ENCODE data around the gene NCK2.
"Not testable (repeated sequence)": the region's sequence is repeated elsewhere in the genome, so short reads cannot be mapped to it uniquely, and the experiment has no call there.

Gene NCK2

DNA sequence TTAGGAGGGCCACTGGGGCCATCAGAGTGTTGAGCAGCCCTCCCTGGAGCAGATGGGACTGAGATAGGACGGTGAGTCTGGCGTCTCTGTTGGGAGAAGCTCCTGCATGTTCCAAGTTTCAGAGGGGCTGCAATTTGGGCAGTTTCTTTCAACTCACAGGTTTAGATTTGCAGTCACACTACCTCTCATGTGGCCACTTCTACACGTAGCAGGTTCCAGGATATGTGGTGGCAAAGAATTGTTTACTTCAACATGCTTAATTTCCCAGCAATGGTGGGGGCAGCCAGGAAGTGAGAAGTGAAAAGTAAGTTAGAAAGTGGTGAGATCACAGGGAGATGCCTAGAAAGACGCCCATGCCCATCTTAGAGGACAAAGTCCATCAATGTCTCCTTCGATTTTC is 9.3 kb downstream of the NCK2 start:
- in situ Hi-C loops (cut with MboI; ENCODE audit: low sequenced_read_pairs) = no loop called here

DNA sequence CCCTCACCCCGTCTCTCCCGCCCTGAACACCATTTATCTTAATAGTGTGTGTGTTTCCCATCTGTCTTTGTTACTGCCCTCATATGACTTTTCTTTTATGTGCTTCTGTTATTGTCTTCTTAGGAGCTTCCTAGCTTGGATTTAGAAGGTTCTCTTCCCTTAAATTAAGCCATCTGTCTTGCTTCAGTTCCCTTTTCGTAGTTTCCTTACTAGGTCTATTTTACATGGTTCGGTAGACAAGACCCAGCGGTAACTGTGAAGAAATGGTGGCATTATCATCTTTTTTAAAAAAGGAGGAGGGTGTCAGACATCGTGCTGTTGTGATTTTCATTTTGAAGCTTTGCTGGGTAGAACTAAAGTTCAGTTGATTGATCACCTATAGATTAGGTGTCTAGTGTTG is 10.3 kb downstream of the NCK2 start:
- in situ Hi-C loops (cut with MboI; ENCODE audit: low sequenced_read_pairs) = no loop called here

DNA sequence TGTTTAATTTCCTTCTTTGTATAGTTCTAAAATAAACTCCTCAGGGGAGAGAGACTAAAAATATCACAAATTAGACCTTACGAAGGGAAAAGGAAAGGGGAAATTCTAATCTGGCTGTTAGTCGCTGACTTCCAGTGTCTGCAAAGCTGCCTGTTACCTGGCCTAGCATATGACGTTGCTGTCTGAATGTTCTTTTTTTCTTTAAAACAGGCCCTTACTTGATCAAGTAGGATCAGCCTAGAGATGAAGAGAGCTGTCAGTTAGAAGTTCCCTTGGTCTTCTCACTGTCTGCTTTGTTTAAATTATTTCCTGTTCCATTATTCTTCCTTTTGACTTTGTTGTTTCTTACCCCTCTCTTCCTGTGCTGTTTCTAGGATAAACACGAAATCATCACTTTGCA is 11.2 kb downstream of the NCK2 start:
- in situ Hi-C loops (cut with MboI; ENCODE audit: low sequenced_read_pairs) = no loop called here

DNA sequence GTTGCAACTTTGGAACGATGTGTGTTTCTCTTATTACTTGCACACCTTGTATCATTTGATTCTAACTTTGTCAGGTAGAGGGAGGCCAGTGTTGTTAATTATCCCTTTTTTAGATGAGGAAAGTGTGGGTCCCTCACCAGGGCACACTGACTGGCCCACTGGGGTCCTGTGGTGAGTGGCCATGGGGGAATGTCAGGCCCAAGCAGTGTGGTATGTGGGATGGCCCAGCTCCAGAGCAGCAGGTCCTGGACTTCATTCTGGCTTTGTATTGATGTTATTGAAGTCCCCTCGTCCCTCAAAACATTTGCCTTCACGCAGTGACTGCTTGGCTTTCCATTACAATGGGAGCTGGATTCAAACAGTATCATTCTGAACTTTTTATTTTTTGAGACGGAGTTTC is 11.7 kb downstream of the NCK2 start:
- in situ Hi-C loops (cut with MboI; ENCODE audit: low sequenced_read_pairs) = no loop called here

DNA sequence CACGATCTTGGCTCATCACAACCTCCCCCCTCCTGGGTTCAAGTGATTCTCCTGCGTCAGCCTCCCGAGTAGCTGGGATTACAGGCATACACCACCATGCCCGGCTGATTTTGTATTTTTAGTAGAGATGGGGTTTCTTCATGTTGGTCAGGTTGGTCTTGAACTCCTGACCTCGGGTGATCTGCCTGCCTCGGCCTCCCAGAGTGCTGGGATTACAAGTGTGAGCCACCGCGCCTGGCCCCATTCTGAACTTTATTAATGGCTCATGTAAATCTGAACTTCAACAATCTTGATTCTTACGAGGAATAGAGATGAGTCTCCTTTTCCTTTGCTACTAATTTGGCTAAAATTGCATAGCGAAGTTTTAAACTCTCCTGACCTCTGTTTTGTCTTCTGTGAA is 12.2 kb downstream of the NCK2 start:
- in situ Hi-C loops (cut with MboI; ENCODE audit: low sequenced_read_pairs) = not testable (repeated sequence)

DNA sequence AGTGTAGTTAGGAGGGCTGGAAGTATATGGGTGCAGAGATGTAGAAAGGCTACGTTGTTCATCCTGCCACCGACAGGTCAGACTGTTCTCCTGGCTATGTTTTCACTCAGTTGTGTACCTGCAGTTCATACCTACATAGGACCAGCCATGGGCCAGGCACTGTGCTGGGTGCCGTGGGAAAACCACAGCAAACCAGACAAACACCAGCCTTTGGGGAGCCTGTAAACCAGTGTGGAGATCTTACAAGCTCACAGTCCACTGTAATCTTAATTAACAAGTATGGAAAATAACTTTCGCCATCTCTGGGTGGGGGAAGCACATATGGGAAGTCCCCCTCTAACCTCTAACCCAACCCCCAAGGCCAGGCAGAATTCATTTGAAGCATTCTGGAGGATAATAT is 12.7 kb downstream of the NCK2 start:
- in situ Hi-C loops (cut with MboI; ENCODE audit: low sequenced_read_pairs) = no loop called here

DNA sequence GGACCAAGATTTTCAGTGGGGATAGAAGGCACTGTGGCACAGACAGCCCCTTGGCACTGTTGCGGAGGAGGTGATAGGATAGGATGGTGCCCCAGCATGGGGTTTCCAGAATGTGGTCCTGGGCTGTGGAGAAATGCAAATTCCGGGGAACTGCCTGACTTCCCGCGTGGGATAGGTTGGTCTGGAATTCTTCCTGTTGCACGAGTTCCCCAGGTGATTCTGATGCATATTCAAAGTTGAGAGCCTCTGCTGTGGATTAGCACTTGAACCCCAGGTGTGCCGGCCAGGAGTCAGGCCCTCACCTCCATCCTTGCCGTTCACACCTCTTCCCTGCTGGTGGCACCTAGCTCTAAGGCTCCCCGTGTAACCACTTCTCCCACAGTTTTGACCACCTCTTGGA is 15.5 kb downstream of the NCK2 start:
- in situ Hi-C loops (cut with MboI; ENCODE audit: low sequenced_read_pairs) = no loop called here

DNA sequence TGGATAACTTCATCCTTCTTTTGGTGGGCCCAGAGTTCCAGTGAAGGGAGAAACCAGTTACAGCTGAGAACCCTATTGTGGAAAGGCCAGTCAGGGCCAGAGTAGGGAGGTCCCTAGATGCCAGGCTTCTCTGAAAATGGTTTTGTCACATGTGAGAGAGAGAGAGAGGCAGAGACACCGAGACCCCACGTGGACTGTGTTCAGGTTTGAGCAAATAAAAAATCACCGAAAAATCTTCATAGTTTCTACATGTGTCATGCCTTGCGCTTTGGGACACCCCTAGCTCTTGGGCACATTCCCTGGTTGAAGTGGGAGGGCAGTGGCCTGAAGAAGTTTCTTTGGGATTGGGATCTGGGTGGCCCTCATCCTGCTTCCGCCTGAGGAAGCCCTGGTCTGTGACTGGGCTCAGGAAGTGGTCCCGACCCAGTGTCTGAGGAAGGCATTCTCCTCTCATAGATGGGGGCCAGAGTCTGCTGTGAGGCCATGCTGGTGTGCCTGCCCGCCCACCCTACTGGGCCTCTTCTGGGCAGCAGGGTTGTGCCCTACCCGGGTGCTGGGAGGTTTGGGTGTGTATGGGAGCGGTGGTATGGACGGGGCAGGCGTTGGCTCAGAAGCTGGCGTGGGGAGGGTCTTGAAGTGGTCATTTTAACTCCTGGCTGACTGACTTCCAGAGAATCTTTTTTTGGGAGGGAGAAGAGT is 16.1 kb downstream of the NCK2 start:
- in situ Hi-C loops (cut with MboI; ENCODE audit: low sequenced_read_pairs) = no loop called here

DNA sequence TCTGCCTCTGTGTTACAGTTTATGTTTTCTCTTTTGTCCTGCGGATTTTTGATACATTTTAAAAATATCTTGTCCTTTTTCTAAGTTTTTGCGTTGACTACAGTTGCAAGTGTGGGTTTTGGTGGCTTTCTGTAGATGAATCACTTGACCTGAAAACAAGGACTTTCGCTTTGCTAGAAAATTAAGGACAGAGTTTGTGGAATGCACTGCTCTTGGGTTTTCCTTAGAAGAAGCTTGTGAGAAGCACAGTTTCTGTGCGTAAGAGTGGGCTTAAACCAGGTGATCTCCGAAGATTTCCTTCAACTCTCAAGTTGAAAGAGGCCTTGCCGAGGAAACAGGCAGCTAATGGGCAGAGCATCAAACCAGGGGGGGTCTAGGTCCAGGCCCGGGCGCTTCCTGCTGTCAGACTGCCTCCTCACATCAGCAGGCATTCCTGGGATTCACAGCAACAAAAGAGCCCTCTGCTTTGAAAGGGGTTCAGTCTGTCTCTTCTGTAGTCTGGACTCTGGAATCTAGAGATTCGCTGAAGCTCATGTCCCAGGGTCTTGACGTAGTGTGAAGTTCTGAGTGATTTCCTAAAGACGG is 17.3 kb downstream of the NCK2 start:
- in situ Hi-C loops (cut with MboI; ENCODE audit: low sequenced_read_pairs) = no loop called here

DNA sequence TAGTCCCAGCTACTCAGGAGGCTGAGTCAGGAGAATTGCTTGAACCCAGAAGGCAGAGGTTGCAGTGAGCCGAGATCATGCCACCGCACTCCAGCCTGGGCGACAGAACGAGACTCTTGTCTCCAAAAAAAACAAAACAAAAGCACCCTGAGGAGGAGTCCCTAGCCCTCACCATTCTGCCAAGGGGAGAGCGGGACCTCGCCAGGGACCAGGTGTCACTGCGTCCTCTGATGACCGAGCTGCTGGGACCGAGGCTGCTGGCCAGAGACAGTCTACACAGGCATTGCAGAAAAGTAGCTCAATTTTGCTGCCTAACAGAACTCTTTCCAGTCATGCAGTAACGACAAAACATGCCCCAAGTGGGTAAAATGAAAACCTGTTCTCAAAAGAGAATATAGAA is 18.4 kb downstream of the NCK2 start:
- in situ Hi-C loops (cut with MboI; ENCODE audit: low sequenced_read_pairs) = no loop called here

DNA sequence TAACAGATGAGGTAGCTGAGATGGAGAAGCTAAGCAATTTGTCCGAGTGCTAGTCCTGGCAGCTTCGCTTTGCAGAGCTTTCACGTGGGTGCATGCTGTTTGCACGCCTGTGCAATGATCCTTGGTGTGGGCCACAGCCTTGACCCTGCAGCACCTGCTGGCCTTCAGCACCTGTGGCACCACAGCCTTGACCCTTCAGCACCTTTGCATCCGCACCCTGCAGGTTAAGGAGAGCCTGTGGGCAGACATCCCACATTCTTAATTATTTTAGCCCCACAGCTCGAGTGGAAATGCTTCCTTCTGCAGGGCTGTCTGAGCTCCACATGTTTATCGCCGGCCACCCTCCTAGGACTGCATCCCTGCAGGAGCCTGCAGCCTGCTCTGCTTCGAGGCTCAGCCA is 19.3 kb downstream of the NCK2 start:
- in situ Hi-C loops (cut with MboI; ENCODE audit: low sequenced_read_pairs) = no loop called here

DNA sequence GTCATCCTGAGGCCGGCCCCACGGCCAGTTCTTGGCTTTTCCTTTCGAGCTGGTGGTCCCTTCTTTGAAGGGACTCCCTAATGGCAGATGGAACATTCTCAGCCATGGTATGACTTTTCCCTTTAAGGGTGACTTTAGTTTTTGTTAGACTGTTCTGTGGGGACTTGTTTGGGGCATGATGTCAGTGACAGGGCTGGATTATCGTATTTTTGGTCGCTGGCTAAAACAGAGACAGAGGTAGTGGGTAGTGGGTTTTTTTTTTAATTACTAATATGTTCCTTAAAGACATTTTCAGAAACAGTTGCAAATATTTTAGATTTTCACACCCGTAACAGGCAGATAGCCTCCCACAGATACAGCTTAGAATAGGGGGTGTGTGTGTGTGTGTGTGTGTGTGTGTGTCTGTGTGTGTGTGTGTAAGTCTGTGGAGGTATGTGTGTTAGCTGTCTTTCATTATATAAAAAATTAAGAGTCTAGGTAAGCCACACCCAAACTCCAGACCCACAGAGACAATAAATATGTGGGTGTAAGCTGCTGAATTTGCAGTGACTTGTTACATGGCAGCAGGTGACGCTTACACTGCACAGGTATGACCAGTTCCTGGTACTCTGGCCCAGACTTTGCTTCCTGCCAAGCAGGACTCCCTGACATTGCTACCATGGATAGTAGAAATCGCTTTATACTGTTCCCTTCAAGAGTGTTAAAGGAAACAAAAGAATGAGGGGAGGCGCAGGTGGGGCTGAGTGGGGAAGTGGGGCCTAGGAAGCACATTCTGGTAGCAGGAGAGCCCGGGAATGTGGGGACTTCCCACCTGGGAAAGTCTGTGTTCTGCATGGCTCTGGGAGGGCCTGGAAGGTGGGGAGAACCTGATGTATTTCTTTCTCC is 20.9 kb downstream of the NCK2 start:
- in situ Hi-C loops (cut with MboI; ENCODE audit: low sequenced_read_pairs) = no loop called here

DNA sequence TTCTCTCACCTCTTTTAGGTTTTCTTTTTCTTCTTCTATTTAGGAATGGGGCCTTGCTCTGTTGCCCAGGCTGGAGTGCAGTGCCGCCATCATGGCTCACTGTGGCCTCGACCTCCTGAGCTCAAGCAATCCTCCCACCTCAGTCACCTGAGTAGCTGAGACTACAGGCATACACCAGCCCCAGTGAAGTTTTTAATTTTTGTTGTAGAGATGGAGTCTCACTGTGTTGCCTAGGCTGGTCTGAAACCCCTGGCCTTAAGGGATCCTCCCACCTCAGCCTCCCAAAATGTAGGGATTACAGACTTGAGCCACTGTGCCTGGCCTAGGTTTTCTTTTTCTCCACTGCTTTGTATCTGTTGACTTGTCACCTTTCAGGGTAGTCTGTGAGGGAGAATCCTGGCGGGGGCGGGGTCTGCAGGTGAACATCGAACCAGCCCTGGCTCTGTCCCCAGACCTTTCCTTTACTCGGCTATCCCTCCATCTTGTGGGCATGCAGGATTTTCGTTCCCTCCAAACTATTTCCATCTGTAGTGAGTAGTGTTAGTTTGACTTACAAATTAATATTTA is 21.7 kb downstream of the NCK2 start:
- in situ Hi-C loops (cut with MboI; ENCODE audit: low sequenced_read_pairs) = no loop called here

DNA sequence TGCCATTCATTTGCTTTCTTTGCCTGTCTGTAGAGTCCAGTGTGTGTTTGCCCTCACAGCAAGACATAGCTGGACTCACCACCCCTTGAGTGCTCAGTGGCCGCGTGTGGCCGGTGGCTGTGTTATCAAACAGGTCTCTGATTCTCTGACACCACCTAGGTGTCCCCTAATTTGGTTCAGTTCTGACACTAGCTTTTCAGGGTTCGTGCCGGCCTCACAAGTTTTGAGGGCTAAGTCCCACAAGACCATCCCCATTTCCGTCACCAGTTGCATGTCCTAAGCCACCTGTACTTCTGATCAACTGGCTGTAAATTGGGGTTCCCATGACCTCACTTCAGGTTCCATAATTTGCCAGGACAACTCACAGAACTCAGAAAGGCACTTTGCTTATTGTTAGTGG is 23.5 kb downstream of the NCK2 start:
- in situ Hi-C loops (cut with MboI; ENCODE audit: low sequenced_read_pairs) = no loop called here

DNA sequence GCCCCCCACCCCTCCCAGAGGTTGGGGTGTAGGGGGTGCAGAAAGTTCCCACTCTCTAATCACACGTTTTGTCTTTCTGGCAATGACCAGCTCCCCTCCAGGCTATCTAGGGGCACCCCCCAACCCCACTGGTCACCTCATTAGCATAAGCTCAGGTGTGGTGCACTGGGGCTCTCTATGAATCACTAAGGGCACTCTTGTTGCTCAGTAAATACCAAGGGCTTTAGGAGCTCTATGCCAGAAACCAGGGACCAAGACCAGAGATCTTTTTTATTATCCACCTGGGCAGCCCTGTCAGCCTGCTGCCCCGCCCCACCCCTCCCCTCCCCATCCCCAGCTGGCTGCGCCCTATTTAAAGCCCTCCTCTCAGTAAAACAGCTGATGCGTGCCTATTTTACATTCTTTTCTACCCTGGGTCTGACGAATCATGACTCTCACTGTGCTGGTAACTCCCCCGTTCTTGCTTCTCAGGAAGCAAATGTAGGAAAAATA is 24.3 kb downstream of the NCK2 start:
- in situ Hi-C loops (cut with MboI; ENCODE audit: low sequenced_read_pairs) = no loop called here

DNA sequence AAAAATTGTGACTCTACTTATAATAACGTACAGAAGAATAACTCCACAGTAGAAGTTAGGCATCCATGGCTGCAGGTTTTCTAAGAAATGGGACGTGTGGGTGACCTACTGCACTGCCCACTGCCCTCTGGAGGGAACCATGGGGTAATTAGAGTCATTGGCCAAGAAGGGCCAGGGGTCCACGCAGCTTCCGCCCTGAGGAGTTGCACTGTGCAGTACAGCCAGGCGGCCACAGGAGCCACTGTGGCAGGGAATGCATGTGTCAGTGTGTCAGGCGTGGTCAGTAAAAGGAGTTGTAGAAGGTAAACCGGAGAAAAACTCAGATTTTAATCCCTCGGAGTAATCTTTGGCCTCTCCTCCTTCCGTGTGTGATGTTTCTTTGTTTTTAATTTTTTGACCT is 24.8 kb downstream of the NCK2 start:
- in situ Hi-C loops (cut with MboI; ENCODE audit: low sequenced_read_pairs) = no loop called here

DNA sequence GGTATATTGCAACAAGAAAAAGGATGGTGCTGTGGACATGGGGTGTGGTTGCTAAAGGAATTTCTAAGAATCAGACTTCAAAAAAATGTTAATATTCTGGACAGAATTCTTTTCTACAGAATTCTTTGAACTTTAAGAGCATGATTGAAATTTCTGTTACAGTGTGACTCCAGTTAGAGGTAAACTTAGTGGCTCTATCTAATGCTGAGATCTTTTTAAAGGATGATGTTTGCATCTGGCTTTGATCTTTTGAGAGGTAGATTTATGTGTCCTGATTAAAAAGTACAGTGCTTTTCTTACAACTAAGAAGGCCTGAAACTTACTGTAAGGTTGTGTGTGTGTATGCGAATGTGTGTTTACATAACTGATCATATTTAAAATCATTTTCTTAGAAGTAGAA is 25.4 kb downstream of the NCK2 start:
- in situ Hi-C loops (cut with MboI; ENCODE audit: low sequenced_read_pairs) = no loop called here

DNA sequence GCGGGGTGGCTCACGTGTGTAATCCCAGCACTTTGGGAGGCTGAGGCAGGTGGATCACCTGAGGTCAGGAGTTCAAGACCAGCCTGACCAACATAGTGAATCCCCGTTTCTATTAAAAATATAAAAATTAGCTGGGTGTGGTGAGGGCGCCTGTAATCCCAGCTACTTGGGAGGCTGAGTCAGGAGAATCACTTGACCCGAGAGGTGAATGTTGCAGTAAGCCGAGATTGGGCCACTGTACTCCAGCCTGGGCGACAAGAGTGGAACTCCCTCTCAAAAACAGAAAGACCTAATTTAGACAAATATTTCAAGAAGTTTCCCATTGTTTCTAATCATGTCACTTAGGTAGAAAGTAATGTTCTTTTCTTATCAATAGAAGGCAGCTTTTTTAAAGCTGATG is 26.6 kb downstream of the NCK2 start:
- in situ Hi-C loops (cut with MboI; ENCODE audit: low sequenced_read_pairs) = not testable (repeated sequence)

DNA sequence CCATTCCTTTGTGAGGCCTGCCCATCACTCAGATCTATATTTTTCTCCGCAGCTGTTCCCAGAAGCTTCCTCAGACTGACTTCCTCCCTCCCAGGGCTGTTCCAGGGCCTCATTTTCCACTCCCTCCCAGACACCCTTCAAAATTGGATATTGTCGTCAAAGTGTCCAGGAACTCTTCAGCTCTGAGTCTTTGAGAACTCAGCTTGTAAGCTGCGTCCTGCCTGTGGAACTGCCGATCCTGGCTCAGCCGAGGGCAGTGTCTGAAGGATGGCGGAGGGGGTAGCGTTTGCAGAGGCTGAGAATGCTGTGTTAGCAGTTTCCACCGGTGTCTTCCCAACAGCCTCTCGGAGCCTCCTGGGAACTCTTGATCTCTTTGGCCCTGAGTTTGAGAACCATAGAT is 27.1 kb downstream of the NCK2 start:
- in situ Hi-C loops (cut with MboI; ENCODE audit: low sequenced_read_pairs) = no loop called here

DNA sequence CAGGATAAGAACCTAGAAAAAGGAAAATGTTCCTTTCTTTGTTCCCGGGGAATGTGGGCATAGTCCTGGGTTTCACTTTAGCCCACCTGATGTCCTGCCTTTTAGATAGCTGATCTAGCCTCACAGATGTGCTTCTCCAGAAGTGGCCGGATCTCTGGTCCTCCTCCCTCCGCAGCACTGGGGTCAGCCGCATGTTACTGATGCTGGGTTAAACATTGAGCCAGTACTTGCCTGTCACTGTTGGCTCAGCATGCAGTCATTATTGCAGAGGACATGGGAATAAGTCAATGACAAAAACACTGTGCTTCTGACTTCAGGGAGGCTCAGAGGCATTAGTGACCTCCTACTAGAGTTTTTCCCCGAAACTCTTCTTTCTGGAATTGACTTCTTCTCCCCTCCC is 27.6 kb downstream of the NCK2 start:
- in situ Hi-C loops (cut with MboI; ENCODE audit: low sequenced_read_pairs) = no loop called here

DNA sequence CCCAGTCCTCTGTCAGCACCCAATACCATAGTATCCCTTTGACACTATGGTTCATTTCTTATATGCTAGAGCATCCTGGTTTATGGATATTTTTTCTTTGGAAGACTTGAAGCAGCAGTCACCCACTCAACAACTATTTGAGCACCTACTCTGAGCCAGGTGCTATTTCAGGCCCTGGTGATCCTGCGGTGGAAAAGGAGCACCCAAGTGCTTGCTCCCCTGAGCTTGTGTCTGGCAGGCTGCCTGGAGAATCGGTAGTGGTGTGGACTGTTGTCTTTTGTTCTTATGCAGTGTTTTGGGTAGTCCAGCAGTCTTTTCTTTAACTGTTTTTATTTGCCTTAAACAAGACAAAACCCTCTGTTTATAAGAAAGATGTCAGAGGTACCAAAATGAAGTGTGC is 28.9 kb downstream of the NCK2 start:
- in situ Hi-C loops (cut with MboI; ENCODE audit: low sequenced_read_pairs) = no loop called here

All from HL-60/S4 treated with phorbol 12-myristate 13-acetate at 8.2 ng/mL for 4 days and 3 days (cell line).